Hepatic stellate cell (primary cell): Measurements from ENCODE around the gene CHN1.

Experiments
- DNase-seq: peaks from one replicate; pipeline ENCODE4 v3.0.0; 2011; ENCODE audit warnings: low spot score

CHN1 gene

DNA sequence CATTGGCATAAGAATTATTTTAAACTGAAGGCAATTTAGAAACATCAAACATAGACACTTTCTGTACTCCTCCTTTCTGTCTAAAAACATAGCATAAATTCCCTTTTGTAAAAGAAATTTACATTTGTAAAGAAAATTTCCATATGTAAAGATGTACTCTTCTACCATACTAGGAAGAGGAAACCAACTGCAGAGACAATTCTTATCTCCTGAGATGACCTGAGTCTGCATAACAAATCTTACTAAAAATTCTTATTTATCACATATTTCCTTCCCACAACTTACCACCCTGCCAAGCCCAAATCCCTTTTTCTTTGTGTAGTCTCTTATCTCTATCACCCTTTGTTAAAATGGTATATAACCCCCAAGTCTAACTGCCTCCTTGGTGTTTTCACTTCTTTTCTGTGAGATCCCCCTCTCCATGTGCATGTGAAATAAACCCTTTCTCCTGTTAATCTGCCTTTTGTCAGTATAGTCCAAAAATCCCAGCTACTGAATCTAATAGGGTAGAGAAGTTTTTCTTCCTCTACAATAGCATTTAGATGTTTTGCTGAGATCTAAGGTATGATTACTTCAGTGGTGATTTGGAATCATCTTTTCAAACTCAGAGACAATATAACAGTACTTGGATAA lies 81.0 kb downstream of the CHN1 start:
- DNase-seq = no peak

DNA sequence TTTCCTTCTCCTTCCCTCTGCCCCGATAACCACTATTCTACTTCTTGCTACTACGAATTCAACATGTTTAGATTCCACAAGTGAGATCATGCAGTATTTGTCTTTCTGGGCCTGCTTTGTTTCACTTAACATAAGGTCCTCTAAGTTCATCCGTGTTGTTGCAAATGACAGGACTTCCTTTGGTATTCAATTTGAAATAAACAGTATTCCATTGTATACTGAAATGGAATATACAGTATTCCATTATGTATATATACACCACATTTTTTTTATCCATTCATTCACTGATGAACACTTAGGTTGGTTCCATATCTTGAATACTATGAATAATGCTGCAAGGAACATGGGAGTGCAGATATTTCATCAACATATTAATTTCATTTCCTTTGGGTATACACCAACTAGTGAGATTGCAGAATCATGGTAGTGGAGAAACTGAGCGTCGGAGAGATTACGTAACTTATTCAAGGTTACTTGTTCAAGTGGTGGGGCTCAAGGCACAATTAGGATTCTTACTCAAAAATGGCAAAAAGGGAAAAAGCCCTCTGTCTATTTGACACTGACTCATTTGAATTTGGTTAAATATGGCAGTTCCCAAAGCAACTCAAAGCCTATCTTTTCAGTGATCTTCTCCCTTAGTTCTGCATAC lies 85.1 kb downstream of the CHN1 start:
- no peak for DNase-seq

DNA sequence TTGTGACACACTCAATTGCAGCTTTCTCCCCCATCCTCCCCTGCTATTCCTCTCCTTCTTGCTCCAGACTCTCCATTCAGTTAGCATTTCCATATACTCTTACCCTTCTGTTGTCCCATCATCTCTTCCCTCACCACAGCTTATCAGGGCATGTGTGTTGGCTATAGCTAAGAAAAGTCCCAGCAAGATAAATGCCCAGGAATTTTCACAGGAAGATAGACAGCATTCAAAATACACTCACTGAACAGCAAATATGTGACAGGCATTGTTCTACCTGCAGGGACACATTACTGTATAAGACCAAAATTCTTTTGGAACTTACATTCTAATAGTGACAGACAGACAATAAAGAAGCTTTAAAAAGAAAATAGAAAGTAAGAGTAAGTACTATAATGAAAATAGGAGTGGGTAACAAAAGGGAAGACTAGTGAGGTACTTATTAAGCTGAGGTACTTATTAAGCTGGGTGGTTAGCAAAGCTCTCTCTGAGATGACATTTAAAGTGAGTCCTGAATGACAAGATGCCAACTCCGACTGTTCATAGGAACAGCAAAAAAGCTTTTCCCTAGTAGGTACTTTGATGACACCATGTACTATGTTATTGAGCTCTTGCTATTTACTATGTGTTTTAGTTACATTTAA lies 86.2 kb downstream of the CHN1 start:
- no peak for DNase-seq

DNA sequence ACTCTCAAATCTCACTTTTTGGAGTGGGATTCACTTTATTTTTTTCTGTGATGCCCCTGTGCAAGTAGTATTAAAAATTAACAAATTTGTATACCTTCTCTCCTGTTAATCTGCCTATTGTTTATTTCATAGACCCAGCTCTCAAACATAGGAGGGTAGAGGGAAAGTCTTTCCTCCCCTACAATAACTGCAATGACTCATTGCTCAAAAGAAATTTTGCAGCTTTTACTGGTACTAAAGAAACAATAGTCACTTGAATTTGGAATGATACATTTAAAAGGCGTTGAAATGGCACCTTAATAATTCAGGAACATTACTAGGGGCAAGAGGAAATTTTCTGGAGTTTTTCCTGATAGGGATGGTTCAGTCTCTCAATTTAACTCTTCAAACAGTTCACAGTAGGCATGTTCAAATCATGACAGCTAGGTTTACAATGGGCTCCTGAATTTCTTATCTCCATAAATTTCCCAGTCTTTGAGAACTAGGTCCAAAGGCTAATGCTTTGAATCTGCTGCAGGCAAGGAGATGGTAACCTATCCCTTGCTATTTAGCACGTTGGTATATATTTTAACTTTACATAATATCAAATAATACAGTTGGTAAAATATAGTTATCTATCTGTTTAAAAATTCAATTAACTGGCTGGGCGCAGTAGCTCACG lies 88.8 kb downstream of the CHN1 start:
- DNase-seq = no peak

DNA sequence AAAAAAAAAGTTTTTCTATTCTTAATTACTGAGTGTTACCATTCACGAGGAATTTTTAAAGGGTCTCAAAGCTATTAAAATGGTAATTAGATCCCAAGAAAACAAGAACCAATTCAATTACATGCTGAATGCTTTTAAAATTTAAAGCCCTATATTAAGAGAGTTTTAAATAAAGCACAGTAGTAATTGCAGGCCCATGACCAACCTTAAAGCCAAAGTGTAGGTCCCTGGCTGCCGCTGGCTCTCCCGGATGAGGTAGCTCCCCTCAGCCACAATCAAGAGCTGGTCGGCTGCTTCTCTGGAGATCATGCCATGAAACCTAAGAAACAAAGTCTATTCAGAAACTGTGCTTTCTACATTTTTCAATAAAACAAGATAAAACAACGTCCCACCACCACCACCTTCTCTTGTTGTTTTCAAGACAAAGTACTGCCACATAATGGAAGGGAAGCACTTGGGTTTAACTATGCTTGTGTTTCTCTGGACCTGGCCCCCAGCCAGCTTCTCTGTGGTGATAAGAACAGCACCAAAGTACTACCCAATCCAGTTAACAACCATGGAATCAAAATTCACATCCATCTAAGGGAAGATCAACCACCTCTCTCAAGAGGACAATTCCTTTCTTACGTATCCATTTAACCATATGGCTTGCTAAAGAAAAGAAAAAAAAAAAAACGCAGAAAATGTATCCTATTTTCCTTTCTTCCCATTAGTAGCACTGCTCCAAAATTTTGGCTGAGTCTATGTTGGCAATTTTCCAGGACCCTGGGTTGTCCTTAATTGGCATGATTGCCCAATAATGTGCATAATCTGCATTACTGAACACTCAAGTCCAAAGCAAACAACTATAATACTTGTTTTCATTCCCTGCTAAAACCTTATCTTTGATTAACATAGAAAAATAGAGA lies 90.1 kb downstream of the CHN1 start:
- DNase-seq = no peak

DNA sequence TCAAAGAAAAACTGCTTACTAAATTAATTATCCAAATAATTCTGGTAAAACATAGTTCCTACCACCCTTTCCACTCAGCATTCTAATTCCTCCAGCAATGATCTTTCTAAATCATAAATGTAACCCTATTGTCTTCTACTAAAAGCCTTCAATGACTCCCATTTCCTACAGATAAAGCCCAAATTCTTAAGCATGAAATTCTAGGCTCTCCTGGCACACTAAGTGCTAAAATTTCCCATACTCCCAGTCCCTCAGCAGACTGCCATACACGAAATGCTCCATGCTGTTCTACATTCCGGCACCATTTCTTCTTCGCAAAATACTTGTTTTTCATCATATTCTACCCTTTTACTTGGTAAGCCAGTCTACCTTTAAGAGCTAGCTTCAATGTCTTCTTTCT lies 96.9 kb downstream of the CHN1 start:
- no peak for DNase-seq

DNA sequence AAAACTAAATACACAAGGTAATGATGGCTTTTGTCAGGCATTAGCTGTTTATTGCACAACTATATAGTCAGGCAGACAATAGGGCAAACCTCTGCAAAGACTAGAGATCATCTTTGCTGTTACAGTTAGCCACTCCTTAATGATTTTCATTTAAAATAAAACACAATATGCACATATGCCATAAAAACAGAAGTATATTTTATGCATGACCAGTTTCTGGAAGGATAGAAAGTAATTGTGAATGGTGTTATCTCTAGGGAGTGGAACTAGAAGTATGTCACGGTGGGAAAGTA lies 102.0 kb downstream of the CHN1 start:
- no peak for DNase-seq

DNA sequence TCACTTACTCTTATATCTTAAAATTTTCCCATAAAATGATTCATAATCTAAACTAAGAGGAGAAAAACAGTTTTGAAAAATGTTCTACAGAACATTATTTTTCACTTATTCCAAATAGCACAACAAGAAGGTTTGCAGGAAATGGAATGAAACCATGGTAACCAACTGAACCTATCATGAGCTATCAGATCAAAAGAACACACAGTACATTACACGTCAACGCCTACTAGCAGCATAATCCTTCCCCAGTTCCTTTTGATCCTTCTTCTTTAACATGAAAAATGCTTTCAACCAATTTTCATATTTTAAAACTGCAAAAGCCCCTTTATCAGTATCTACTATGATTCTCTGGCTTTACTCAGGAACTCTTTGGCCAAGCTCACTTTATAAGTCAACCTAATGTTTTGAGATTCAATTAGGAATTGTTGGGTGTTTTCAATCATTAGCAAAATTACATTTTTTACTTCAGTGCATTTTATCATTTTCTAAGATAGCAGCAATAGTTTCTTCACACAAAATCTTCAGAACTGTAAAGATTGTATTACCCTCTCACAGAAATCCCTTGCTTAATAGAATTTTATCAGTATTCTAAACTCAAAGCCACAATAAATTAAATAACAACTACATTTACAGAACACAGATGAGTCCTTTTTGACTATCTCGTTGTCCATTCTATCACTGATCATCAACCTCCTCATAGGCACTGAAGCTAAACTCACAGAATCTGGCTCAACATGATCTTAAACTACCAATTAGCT lies 102.5 kb downstream of the CHN1 start:
- DNase-seq = no peak

DNA sequence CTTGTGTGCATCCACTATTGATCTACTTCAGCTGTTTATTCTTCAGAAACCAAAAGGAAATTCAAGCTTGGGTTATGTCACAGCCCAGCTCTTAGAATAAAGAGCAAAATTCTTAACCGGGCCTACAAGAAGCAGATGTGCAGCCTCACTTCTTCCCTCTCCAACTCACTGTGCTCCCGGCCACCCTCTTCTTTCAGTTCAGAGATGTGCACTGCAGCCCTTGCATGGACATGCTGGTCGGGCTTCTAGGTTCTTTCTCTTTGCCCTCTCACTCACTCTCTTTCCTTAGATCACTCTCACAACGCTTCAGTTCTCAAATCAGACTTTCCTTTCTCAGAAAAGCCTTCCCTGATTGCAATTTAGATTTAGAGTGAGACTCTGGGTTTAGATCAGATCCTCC lies 104.1 kb downstream of the CHN1 start:
- peak; percentile 11 for DNase-seq

DNA sequence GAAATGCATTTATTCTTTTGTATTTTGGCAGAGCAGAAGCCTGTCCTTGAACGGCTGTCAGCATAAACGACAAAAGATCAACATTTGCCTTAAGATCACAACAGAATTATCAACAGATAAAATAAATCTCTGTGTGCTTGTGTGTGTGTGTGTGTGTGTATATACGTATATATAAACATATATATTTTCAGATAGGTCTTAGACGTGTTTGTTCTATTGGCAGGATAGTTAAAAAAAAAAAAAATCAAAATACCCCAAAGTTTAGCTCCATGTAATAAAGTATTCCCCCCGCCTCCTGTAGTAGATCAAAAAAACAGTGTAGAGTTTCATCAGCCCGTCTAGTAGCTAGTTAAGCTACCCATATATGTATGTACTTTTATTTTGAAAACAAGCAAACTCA lies 107.9 kb downstream of the CHN1 start:
- DNase-seq = no peak

DNA sequence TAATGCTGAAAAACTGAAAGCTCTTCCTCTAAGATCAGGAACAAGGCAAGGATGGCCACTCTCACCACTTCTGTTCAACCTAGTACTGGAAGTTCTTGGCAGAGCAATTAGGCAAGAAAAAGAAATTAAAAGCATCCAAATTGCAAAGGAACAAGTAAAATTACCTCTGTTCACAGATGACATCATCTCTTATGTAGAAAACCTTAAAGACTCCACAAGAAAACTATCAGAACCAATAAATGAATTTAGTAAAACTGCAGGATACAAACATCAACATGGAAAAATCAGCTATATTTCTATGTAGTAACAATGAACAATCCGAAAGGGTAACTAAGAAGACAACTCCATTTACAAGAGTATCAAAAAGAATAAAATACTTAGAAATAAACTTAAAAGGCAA lies 112.2 kb downstream of the CHN1 start:
- DNase-seq = no peak

DNA sequence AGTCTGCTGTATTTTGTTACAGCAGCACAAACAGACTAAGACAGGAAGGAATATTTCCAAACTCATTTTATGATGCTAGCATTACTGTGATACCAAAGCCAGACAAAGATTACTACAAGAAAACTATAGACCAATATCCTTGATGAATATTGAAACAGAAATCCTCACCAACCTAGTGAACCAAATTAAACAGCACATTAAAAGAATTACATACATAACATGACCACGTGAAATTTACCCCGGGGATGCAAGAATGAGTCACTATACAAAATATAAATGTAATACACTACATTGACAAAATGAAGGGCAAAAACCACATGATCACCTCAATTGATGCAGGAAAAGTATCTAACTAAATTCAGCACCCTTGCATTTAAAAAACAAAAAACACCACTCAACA lies 112.6 kb downstream of the CHN1 start:
- DNase-seq = no peak

DNA sequence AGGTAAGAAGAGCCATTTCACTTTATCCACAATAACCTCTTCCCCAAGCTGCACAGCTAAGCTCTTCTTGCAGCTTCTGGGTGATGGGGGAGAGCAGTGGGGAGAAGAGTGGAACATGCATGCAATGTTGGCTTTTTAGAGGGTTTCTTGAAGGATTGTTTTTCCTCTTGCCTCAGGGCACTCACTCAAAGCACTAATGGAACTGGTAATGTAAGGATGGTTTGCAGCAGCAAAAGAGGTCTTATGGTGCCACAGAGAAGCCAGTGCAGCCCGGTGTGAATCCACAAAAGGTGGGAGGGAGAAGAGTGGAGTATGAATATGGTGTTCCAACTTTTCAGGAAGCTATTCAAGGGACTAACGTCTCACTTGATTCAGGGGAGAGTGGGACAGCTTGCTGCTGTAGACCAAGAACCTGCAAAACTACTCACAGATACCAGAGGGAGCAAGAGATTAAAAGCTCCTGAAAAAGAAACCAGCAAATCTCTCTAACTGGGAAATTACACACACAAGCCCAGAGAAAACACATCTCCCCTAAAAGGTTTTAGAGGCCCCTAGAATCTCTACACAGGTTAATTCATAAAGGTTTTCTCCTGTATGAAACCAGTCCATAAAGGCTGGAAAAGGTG lies 116.4 kb downstream of the CHN1 start:
- no peak for DNase-seq

DNA sequence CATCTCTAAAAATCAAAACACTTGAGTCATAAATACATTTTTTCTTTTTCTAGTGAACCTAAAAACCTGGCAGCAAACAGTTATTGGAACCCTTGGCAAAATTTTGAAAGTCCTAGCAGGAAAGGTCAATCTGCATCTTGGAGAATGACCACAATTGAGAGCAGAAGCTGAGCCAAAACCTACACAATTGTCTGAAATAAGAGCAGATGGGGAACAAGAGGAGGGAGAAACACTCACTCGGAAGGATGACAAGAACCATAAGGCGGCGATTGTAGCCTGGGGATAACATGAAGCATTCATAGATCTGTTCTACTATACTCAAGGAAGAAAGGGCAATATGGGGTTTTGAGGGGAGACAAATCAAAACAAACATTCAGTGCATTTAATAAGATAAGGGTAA lies 117.0 kb downstream of the CHN1 start:
- no peak for DNase-seq

DNA sequence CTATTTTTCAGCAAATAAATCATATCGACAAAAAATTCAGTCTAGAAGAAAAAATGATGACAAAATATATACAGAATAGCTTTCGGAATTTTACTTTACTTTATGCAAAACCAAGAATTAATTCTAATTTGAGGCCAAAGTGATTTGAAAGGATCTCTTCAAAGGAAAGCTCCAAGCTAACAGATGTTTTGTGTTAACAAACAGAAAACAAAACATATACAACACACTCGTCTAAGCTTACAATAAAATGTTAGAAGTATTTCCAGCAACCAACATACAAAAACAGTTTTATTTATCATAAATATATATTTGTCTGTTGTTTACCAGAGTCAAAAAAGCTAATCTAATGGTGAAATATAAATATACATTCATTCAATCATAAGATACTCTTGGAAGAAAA lies 122.8 kb downstream of the CHN1 start:
- no peak for DNase-seq

DNA sequence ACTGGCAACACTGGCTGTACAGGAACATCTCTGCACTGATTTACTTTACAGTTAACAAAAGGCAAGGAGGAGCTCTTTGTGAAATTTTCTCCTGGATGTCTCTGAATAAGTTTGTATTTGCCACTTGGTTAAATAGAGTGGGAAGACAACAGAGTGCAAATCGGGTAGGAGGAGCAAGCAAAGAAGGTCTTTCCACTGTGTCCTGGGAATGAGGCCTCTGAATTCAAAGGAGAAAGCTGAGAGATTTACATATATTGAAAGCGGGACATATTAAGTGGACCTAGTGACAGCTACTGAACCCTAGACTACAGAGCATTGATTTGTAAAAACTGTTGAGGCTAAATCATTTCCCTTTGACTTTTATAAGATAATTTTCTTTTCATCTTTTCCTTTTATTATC lies 123.5 kb downstream of the CHN1 start:
- no peak for DNase-seq

DNA sequence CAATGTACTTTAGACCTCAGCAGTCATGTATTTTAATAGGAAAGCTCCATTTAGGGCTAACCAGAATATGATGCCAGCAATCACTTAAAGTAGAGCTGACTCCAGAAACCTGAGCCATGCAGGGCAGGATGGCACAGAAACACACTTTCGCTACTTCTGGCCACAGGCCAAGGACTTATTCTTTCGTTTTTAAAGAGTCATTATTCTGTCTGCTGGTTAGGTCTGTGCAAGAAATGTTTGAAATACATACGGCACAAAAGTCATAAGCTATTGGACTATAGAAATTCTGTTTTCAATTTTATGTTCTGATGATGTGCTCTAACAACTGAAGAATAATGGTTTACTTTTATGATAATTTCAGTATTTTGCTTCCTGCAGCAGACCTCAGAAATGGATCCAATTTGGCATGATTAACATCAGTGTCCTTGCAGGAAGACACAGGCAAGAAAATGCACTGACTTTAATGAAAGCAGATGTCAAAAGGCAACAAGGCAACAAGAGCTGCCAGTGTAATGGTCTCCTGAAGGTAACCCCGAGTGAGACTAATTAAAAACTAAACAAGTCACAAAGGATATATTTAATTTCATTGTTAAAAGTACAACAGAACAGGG lies 126.5 kb downstream of the CHN1 start:
- peak; percentile 14 for DNase-seq

DNA sequence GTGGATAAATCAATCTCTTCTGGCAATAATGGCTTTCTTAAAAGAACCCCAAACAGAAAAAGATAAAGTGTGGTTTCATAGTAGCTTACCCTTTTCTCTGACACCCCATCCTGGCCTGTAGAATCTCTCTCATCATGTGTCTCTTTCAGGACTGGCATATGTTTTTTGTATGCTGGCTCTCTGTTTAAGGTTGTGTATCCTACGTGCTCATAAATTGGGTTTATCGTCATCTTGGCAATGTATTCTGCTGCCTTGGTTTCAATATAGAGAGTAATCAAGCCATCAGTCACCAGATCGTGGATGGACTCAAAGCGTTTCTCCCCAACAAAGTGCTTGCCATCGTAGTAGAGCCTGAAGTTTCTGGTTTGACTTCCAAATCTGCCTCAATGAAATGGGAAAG lies 127.4 kb downstream of the CHN1 start:
- no peak for DNase-seq

DNA sequence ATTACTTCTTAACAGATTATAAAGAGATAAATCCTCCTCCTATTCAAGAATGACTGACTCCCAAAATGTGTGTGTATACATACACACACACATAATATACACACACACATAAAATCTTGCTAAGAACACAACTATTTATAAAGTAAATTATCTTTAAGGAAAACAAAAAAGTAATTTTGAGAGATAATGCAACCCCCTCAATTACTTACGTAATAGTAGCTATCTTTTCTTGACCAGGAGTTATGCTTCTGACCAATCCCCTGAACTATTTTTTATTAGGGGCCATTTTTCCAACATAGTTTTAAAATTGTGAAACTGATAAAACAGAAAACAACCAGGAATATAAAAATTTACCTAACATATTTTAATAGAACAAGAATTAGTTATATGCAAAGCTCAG lies 127.9 kb downstream of the CHN1 start:
- no peak for DNase-seq

DNA sequence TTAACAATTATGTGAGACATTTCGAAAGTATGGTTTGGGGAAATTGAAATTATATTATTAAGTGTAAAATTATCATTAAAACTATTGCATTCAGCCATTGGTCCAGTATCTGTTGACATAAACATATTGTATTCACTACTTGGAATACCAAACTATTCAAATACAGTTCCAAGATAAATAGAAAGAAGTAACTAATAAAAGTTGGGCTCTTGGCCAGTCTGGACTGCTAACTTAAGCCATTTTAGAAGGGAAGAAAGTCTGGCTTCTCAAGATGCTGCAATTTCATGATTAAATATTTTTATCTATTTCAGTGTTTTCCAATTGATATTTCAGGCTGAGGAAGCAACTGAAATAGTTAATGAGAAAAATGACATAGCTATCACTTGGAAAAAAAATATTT lies 131.1 kb downstream of the CHN1 start:
- no peak for DNase-seq

DNA sequence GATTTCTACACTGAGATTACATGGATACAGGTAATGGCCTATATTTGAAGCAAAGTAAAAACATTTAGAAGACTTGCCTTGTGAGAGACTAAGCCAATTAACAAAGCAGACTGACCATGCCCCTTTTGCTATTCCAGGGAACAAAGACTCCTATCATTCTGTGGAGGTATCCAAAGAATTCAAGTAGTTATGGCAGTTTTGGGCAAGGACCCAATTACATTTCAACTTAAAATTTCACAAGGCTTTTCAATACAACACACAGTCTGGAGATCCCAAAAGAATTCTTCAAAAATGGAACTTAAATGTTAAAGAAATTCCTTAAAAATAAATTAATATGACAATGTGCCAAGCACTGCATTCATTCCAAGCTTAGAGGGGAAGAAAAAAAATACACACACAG lies 131.7 kb downstream of the CHN1 start:
- no peak for DNase-seq
